HepG2 (cell line): Measurements from ENCODE around the gene TRAPPC10. TPM values are rescaled to one million over a fixed set of nuclear protein-coding genes. Genes with fewer than 3 reads are reported as not detected.

Experiments
- ATAC-seq: fragments of 200-7000 bp; cut with Tn5 transposase; 3 replicates; pipeline ENCODE4 v1.9.1; 2020; ENCODE audit warnings: mild to moderate bottlenecking, moderate library complexity
- BruUV-seq: library from RNA; stranded (reverse); fragments of 400-500 nt; replicated peaks from 2 replicates; lab custom pipeline; 2021; lab: Mats Ljungman, UMichigan
- CTCF ChIA-PET: fragments of 300-600 bp; formaldehyde crosslinking; extraction: SDS; loops from one replicate; lab custom pipeline; 2021; ENCODE audit warnings: low total read pairs, inconsistent platforms, low intra/inter-chr PET ratio; lab: Yijun Ruan, JAX
- POLR2A ChIA-PET: fragments of 350-600 bp; sonication (Branson Sonifier 250); formaldehyde crosslinking; loops from one replicate; lab custom pipeline; 2020; ENCODE audit warnings: antibody characterized with exemption, inconsistent platforms; lab: Yijun Ruan, JAX
- DNase-seq: peaks from one replicate; pipeline ENCODE4 v3.0.0-alpha.2; 2015; ENCODE audit warnings: low spot score
- FAIRE-seq: peaks from 3 replicates; lab custom pipeline; 2011; peaks lifted over from hg19 to GRCh38; lab: Jason Lieb, UNC
- H2AFZ ChIP-seq: one replicate; pipeline ENCODE4 v1.6.1; 2011; ENCODE audit warnings: low read length, inconsistent platforms
- H3K27ac ChIP-seq: fragments of 300-600 bp; 3 replicates; pipeline ENCODE4 v1.8.0; 2011; ENCODE audit warnings: mixed run types, mild to moderate bottlenecking, mixed read lengths, low read length, inconsistent platforms; ENCODE audit not compliant: insufficient read depth; ENCODE audit errors: extremely low read length
- H3K27me3 ChIP-seq, 2 experiments: fragments of 200-600 bp in 1 of 2; 2 replicates in 1 of 2; 3 replicates in 1 of 2; pipeline versions ENCODE4 v1.6.0 to v1.8.0; 2011; ENCODE audit warnings: low read length in 2 of 2, mild to moderate bottlenecking in 2 of 2, moderate library complexity in 2 of 2, inconsistent platforms in 1 of 2; ENCODE audit not compliant: insufficient read depth in 2 of 2, control insufficient read depth in 1 of 2
- H3K36me3 ChIP-seq, 2 experiments: fragments of 200-600 bp in 1 of 2; replicated peaks in 1 of 2; 2 replicates in 1 of 2; 3 replicates in 1 of 2; pipeline versions ENCODE4 v1.5.1 to v1.8.0; 2011; ENCODE audit warnings: low read length in 2 of 2, inconsistent platforms in 1 of 2; ENCODE audit not compliant: insufficient read depth in 2 of 2, control insufficient read depth in 1 of 2
- H3K4me1 ChIP-seq: 2 replicates; pipeline ENCODE4 v1.5.1; 2012; ENCODE audit warnings: low read length, inconsistent platforms; ENCODE audit not compliant: insufficient read depth
- H3K4me2 ChIP-seq: 2 replicates; pipeline ENCODE4 v1.6.0; 2011; ENCODE audit warnings: low read depth, low read length, inconsistent platforms
- H3K4me3 ChIP-seq, 3 experiments: fragments of 200-600 bp in 1 of 3; sonication (generic), shearing (Covaris generic) in 1 of 3; replicated peaks in 1 of 3; 2 replicates each; pipeline ENCODE4 v1.5.1; 2011 to 2016; ENCODE audit warnings: low read length in 3 of 3, inconsistent platforms in 2 of 3, low read depth in 2 of 3, mild to moderate bottlenecking in 2 of 3, control low read depth in 1 of 3, mixed read lengths in 1 of 3; ENCODE audit not compliant: insufficient read depth in 1 of 3
- H3K79me2 ChIP-seq: one replicate; pipeline ENCODE4 v1.6.1; 2011; ENCODE audit warnings: low read length, inconsistent platforms; ENCODE audit not compliant: insufficient read depth
- H3K9ac ChIP-seq: 2 replicates; pipeline ENCODE4 v1.6.0; 2011; ENCODE audit warnings: mild to moderate bottlenecking, low read depth, low read length, inconsistent platforms; ENCODE audit not compliant: insufficient read depth
- H3K9me3 ChIP-seq: 2 replicates; pipeline ENCODE4 v1.5.1; 2012; ENCODE audit warnings: mild to moderate bottlenecking, low read length
- H4K20me1 ChIP-seq: 2 replicates; pipeline ENCODE4 v1.6.0; 2011; ENCODE audit warnings: inconsistent platforms, mild to moderate bottlenecking, low read length, moderate library complexity; ENCODE audit not compliant: insufficient read depth
- DMAP1 ChIP-seq: IDR thresholded peaks from 2 replicates; pipeline ENCODE4 v1.6.1; 2016
- ETV6 ChIP-seq: sonication (generic); formaldehyde crosslinking; conservative IDR thresholded peaks from 2 replicates; pipeline ENCODE4 v1.4.0; 2020; ENCODE audit warnings: missing genetic modification reagents
- EZH2 ChIP-seq: conservative IDR thresholded peaks from 2 replicates; pipeline ENCODE4 v1.6.1; 2012; ENCODE audit warnings: mild to moderate bottlenecking, low read depth, low read length, moderate library complexity
- HDAC6 ChIP-seq: fragments of 200-600 bp; sonication (generic); IDR thresholded peaks from 2 replicates; pipeline ENCODE4 v1.7.0; 2017; ENCODE audit warnings: mild to moderate bottlenecking, antibody characterized with exemption, low read length, low read depth
- NFKB2 ChIP-seq: sonication (generic); formaldehyde crosslinking; IDR thresholded peaks from 2 replicates; pipeline ENCODE4 v1.4.0; 2020; ENCODE audit warnings: missing genetic modification reagents, borderline replicate concordance
- PATZ1 ChIP-seq: sonication (generic); formaldehyde crosslinking; IDR thresholded peaks from 2 replicates; pipeline ENCODE4 v1.4.0; 2020; ENCODE audit warnings: missing genetic modification reagents
- RBAK ChIP-seq: sonication (generic); formaldehyde crosslinking; IDR thresholded peaks from 2 replicates; pipeline ENCODE4 v1.5.1; 2020; ENCODE audit warnings: mild to moderate bottlenecking, missing genetic modification reagents
- ZNF205 ChIP-seq: IDR thresholded peaks from 2 replicates; pipeline ENCODE4 v1.6.1; 2018; ENCODE audit warnings: missing biosample characterization, missing genetic modification reagents
- ZNF33B ChIP-seq: sonication (generic); formaldehyde crosslinking; IDR thresholded peaks from 2 replicates; pipeline ENCODE4 v1.5.1; 2020; ENCODE audit warnings: mild to moderate bottlenecking, missing genetic modification reagents
- ZNF7 ChIP-seq: IDR thresholded peaks from 2 replicates; pipeline ENCODE4 v1.6.1; 2016; ENCODE audit warnings: missing biosample characterization, missing genetic modification reagents
- WGBS: methylation state at CpG from one replicate; pipeline ENCODE4 v1.1.6; 2017; ENCODE audit warnings: low lambda C conversion rate; 5-methylcytosine and 5-hydroxymethylcytosine counted together
- in situ Hi-C: cut with HindIII; loops from 2 replicates; pipeline ENCODE4 v1.10.0; 2017; ENCODE audit warnings: low pct_unique_long_range_greater_than_20kb; ENCODE audit not compliant: extremely low pct_ligation_motif_present
- intact Hi-C: fragments of 100-400 bp; cut with micrococcal nuclease; formaldehyde crosslinking; loops from one replicate; pipeline ENCODE4 v1.10.0; 2022; ENCODE audit not compliant: unreplicated experiment
- polyA plus RNA-seq, 8 experiments: library from polyadenylated mRNA; depleted of rRNA in 3 of 8; stranded (reverse) in 7 of 8; unstranded in 1 of 8; fragments of >200 nt; fragmentation: Illumina TruSeq in 4 of 8; extraction: Trizol in 4 of 8; gene quantifications; 2 replicates each; pipeline versions ENCODE4 v1.2.1 to v1.2.3, GENCODE V29; 2011 to 2016; ENCODE audit warnings: low read depth in 4 of 8, missing spikeins in 1 of 8, mixed read lengths in 1 of 8; ENCODE audit not compliant: insufficient read depth in 1 of 8
- total RNA-seq, 5 experiments: library from RNA; depleted of rRNA; stranded (reverse); fragments of >200 nt; fragmentation: Illumina TruSeq; extraction: Trizol; gene quantifications; 2 replicates each; pipeline ENCODE4 v1.2.3, GENCODE V29; 2016; ENCODE audit warnings: low read depth in 1 of 5

TRAPPC10 gene
- total and polyA plus RNA-seq, 2 of the 13 experiments (the other 11 are each of a cell fraction or from before 2014, with no cell fraction given): 10.6 to 16.5 TPM

- intact Hi-C loops (no loop called here), in situ Hi-C loops (no loop called here)
- Histone ChIP-seq H4K20me1 (no peaks in the 10 kb centered on the region), H3K4me1 (peaks cover 17% of the 10 kb centered on the region), H3K36me3 (peaks cover 3 to 12% of the 10 kb centered on the region in 2 experiments; a peak in 3 of 5 replicates), H3K27me3 (peaks cover 0 to 15% of the 10 kb centered on the region in 2 experiments; a peak in 2 of 5 replicates), H3K4me2 (no peak overlapping the region), H3K9ac (no peak overlapping the region), H2AFZ (no peak overlapping the region), H3K27ac (no peak overlapping the region), H3K79me2 (no peaks in the 10 kb centered on the region), H3K4me3 (no peak overlapping the region), H3K9me3 (no peaks in the 10 kb centered on the region)
- TF ChIP-seq NFKB2 (CRISPR knock-in tag) (no peak), ETV6 (CRISPR knock-in tag) (no peak), ZNF205 (CRISPR knock-in tag) (no peak), ZNF7 (CRISPR knock-in tag) (no peak), PATZ1 (CRISPR knock-in tag) (no peak), HDAC6 (no peak), ZNF33B (CRISPR knock-in tag) (no peak), EZH2 (no peak), RBAK (CRISPR knock-in tag) (no peak), DMAP1 (no peak)
- FAIRE-seq: no peak
- POLR2A ChIA-PET: no interaction called here
- ATAC-seq: no peak
- CTCF ChIA-PET: no interaction called here
- 95% methylated on average over 32 of the region's 32 CpGs for WGBS
- no peak for DNase-seq
- no TSS peak for BruUV-seq
Observed at GRCh38 chr21:43982489-43983078, 29.5 kb upstream of the TRAPPC10 start.
